NCI-H128 (cell line): Measurements from ENCODE around the gene MSX1.

Experiments used
- DNase-seq: peaks from one replicate; lab custom pipeline; 2025; ENCODE audit not compliant: unreplicated experiment; lab: John Stamatoyannopoulos, UW

The MSX1 gene

GRCh38 chr4:4840351-4840750 is 19.1 kb upstream of the MSX1 start:
- DNase-seq: no peak

GRCh38 chr4:4841156-4841555 is 18.3 kb upstream of the MSX1 start:
- DNase-seq: no peak

GRCh38 chr4:4842476-4843441 is 16.7 kb upstream of the MSX1 start:
- no peak for DNase-seq

GRCh38 chr4:4843635-4844291 is 15.7 kb upstream of the MSX1 start:
- no peak for DNase-seq

GRCh38 chr4:4845027-4845426 is 14.4 kb upstream of the MSX1 start:
- DNase-seq: no peak

GRCh38 chr4:4847011-4847410 is 12.5 kb upstream of the MSX1 start:
- DNase-seq: no peak

GRCh38 chr4:4848540-4848939 is 10.9 kb upstream of the MSX1 start:
- DNase-seq: no peak

- DNase-seq: no peak
These were observed 10.4 kb upstream of the MSX1 start for GRCh38 chr4:4849106-4849505.

- no peak for DNase-seq
These were observed 9.8 kb upstream of the MSX1 start for GRCh38 chr4:4849524-4850193.

- DNase-seq: no peak
These were observed 8.4 kb upstream of the MSX1 start for GRCh38 chr4:4851081-4851480.

GRCh38 chr4:4851906-4852305 is 7.6 kb upstream of the MSX1 start:
- no peak for DNase-seq

- DNase-seq: no peak
These were observed 6.7 kb upstream of the MSX1 start for GRCh38 chr4:4852591-4853362.

- DNase-seq: no peak
These were observed 6.1 kb upstream of the MSX1 start for GRCh38 chr4:4853371-4853823.

GRCh38 chr4:4853921-4854648 is 5.4 kb upstream of the MSX1 start:
- DNase-seq: no peak

- no peak for DNase-seq
These were observed 4.7 kb upstream of the MSX1 start for GRCh38 chr4:4854649-4855295.

- DNase-seq: no peak
These were observed 4.0 kb upstream of the MSX1 start for GRCh38 chr4:4855301-4856070.

- DNase-seq: no peak
These were observed 3.1 kb upstream of the MSX1 start for GRCh38 chr4:4856071-4857000.
